ENCODE measurements around the gene SNX18. TPM values are rescaled to one million over a fixed set of nuclear protein-coding genes. Genes with fewer than 3 reads are reported as not detected.

The SNX18 gene
- total and polyA plus RNA-seq, 2 of the 4 experiments (the other 2 are of a cell fraction): 31.2 to 50.0 TPM

GRCh38 chr5:54563083-54563761 lies 45.7 kb downstream of the SNX18 start:
- peak overlapping the region; percentile 65 for H2BK5ac ChIP-seq (ENCODE audit: low read depth, low read length, poor library complexity, severe bottlenecking)
- H2BK120ac ChIP-seq (ENCODE audit: low read depth, low read length): no peak overlapping the region
- no peak overlapping the region for H3K4me2 ChIP-seq (ENCODE audit: low read depth, low read length)
- intact Hi-C loops (cut with micrococcal nuclease) (no loop called here), in situ Hi-C loops (cut with MboI; ENCODE audit: low sequenced_read_pairs) (no loop called here), dilution Hi-C loops (cut with HindIII; ENCODE audit: low sequenced_read_pairs, unreplicated experiment) (no loop called here)
- H2AK9ac ChIP-seq (replicated peaks; ENCODE audit: low read depth, low read length, poor library complexity): peak overlapping the region; percentile 70
- 0 out of 2 replicates have a peak, but pooled peaks cover 2% of the 10 kb centered on the region for H3K9me3 ChIP-seq (ENCODE audit: control insufficient read depth, insufficient read depth, low read length)
- H4K91ac ChIP-seq (ENCODE audit: insufficient read depth, low read depth, low read length): no peak overlapping the region
- DNase-seq (peak; percentile 76), ATAC-seq (ENCODE audit: low read depth) (peak; percentile 96)
- no peak overlapping the region for H3K4ac ChIP-seq (ENCODE audit: low read depth, low read length)
- H3K36me3 ChIP-seq (ENCODE audit: control insufficient read depth, insufficient read depth, low read length): no peaks in the 10 kb centered on the region
- no peak overlapping the region for H3K56ac ChIP-seq (ENCODE audit: extremely low read depth, insufficient read depth, low read length)
- peak overlapping the region; percentile 25; the same call in 1 of the 2 replicates for H2AK5ac ChIP-seq (ENCODE audit: low read depth, low read length)
- peaks cover 2% of the 10 kb centered on the region for H3K4me1 ChIP-seq (ENCODE audit: control insufficient read depth, insufficient read depth, low read length)
- no peak overlapping the region for H3K18ac ChIP-seq (ENCODE audit: low read depth, low read length)
- H3K27ac ChIP-seq (ENCODE audit: insufficient read depth, low read length): no peak overlapping the region
- no peak overlapping the region; the same call in 1 of the 2 replicates for H3K14ac ChIP-seq (replicated peaks; ENCODE audit: low read depth, low read length)
- no peak overlapping the region for H4K8ac ChIP-seq (ENCODE audit: low read depth in 2 of 2, low read length in 2 of 2)
- no TSS peak for BruUV-seq (replicated peaks)
- H3K79me1 ChIP-seq (ENCODE audit: low read depth in 1 of 2, low read length in 2 of 2): peaks cover 0 to 14% of the 10 kb centered on the region in 2 experiments; a peak in 2 of 4 replicates
- no peak overlapping the region for H3K9ac ChIP-seq (ENCODE audit: low read depth, low read length)
- H2BK20ac ChIP-seq (ENCODE audit: low read depth, low read length): peak overlapping the region; percentile 34; the same call in 1 of the 2 replicates
- no peak for TF ChIP-seq SMC3 (IDR thresholded peaks at IDR 0.05; ENCODE audit: low read depth, low read length)
- peak; percentile 57; the same call in 1 of the 2 replicates for TF ChIP-seq CEBPB (IDR thresholded peaks at IDR 0.05; ENCODE audit: low read depth, low read length)
- no peaks in the 10 kb centered on the region for H3K27me3 ChIP-seq (ENCODE audit: control insufficient read depth, insufficient read depth, low read length)
- 0 out of 2 replicates have a peak overlapping the region, but pooled peaks have one; percentile 54 for H3K23ac ChIP-seq (ENCODE audit: low read depth, low read length)
- ChIA-PET CTCF (interaction anchor here (0.6 kb wide), 1 partner anchor 176 kb away, joined by 4 read pairs; no protein-coding TSS in a partner anchor), POLR2A (ENCODE audit: unreplicated experiment) (no interaction called here)
- H2BK15ac ChIP-seq (ENCODE audit: low read depth, low read length): no peak overlapping the region
- H3K9me1 ChIP-seq (ENCODE audit: insufficient read depth, low read length): peaks cover 14% of the 10 kb centered on the region
- H4K20me1 ChIP-seq (ENCODE audit: insufficient read depth, low read length): no peaks in the 10 kb centered on the region
- no peak overlapping the region for H2AFZ ChIP-seq (replicated peaks; ENCODE audit: low read length, poor library complexity)
- WGBS, 2 experiments (ENCODE audit: extremely low coverage in 2 of 2, insufficient read length in 1 of 2): no CpG with 5 or more reads among the region's 1 CpG
- no peak overlapping the region for H3K4me3 ChIP-seq (ENCODE audit: insufficient read depth, low read depth, low read length)
- H4K5ac ChIP-seq (ENCODE audit: low read depth, low read length): no peak overlapping the region
